SK-N-SH (cell line): ENCODE measurements around the gene CCDC88C. TPM values are rescaled to one million over a fixed set of nuclear protein-coding genes. Genes with fewer than 3 reads are reported as not detected.

Experiments
- CTCF ChIA-PET: fragments of 300-600, 350-600 bp; formaldehyde crosslinking; extraction: SDS; loops from one replicate; lab custom pipeline; 2021; lab: Yijun Ruan, JAX
- POLR2A ChIA-PET: fragments of 350-600 bp; sonication (Branson Sonifier 250); formaldehyde crosslinking; extraction: SDS; loops from one replicate; lab custom pipeline; 2020; ENCODE audit warnings: antibody characterized with exemption, inconsistent platforms; lab: Yijun Ruan, JAX
- DNase-seq: peaks from one replicate; pipeline ENCODE4 v3.0.0; 2012
- H2AFZ ChIP-seq: fragments of 200-600 bp; sonication (generic); 2 replicates; pipeline ENCODE4 v1.8.1; 2016; ENCODE audit warnings: antibody characterized with exemption, mild to moderate bottlenecking, low read depth
- H3F3A ChIP-seq: fragments of 200-600 bp; sonication (generic); replicated peaks from 2 replicates; pipeline ENCODE3; 2016; ENCODE audit warnings: antibody characterized with exemption, mild to moderate bottlenecking; ENCODE audit not compliant: insufficient read depth
- H3K27ac ChIP-seq, 2 experiments: fragments of 200-500 bp in 1 of 2; fragments of 200-600 bp in 1 of 2; sonication (Bioruptor generic) in 1 of 2; sonication (generic), shearing (Covaris generic) in 1 of 2; 2 replicates each; pipeline versions ENCODE4 v1.5.1 to v1.6.1; 2014 to 2016; ENCODE audit warnings: low read depth in 2 of 2, inconsistent platforms in 1 of 2, low read length in 1 of 2, mild to moderate bottlenecking in 1 of 2, mixed read lengths in 1 of 2
- H3K27me3 ChIP-seq: fragments of 200-600 bp; sonication (generic), shearing (Covaris generic); 2 replicates; pipeline ENCODE4 v1.6.1; 2016; ENCODE audit warnings: mixed run types; ENCODE audit not compliant: insufficient read depth
- H3K36me3 ChIP-seq, 2 experiments: fragments of 200-500 bp in 1 of 2; fragments of 200-600 bp in 1 of 2; sonication (Bioruptor generic) in 1 of 2; sonication (generic) in 1 of 2; replicated peaks in 1 of 2; 2 replicates each; pipeline versions ENCODE3 to v1.5.1; 2014 to 2016; ENCODE audit warnings: low read length in 1 of 2, mild to moderate bottlenecking in 1 of 2; ENCODE audit not compliant: insufficient read depth in 2 of 2, control insufficient read depth in 1 of 2
- H3K4me1 ChIP-seq, 2 experiments: fragments of 200-500 bp in 1 of 2; fragments of 200-600 bp in 1 of 2; sonication (Bioruptor generic) in 1 of 2; sonication (generic), shearing (Covaris generic) in 1 of 2; 2 replicates each; pipeline versions ENCODE4 v1.5.1 to v1.6.1; 2014 to 2016; ENCODE audit warnings: low read depth in 1 of 2, low read length in 1 of 2, mixed run types in 1 of 2; ENCODE audit not compliant: insufficient read depth in 2 of 2, control insufficient read depth in 1 of 2
- H3K4me2 ChIP-seq: fragments of 200-600 bp; sonication (generic), shearing (Covaris generic); 2 replicates; pipeline ENCODE4 v1.6.1; 2017; ENCODE audit warnings: mixed run types
- H3K4me3 ChIP-seq, 2 experiments: fragments of 200-500 bp in 1 of 2; fragments of 200-600 bp in 1 of 2; sonication (Bioruptor generic) in 1 of 2; sonication (generic), shearing (Covaris generic) in 1 of 2; 2 replicates each; pipeline versions ENCODE4 v1.5.1 to v1.8.1; 2014 to 2016; ENCODE audit warnings: low read depth in 2 of 2, inconsistent platforms in 1 of 2, low read length in 1 of 2, mild to moderate bottlenecking in 1 of 2, mixed read lengths in 1 of 2, moderate library complexity in 1 of 2
- H3K79me2 ChIP-seq: fragments of 200-600 bp; sonication (generic); 2 replicates; pipeline ENCODE4 v1.8.1; 2017; ENCODE audit warnings: mild to moderate bottlenecking; ENCODE audit not compliant: insufficient read depth
- H3K9ac ChIP-seq: fragments of 200-600 bp; sonication (generic); 2 replicates; pipeline ENCODE4 v1.6.1; 2017; ENCODE audit warnings: mixed run types
- H3K9me2 ChIP-seq: fragments of 200-600 bp; sonication (generic); 2 replicates; pipeline ENCODE4 v1.6.1; 2017; ENCODE audit warnings: mixed run types
- H3K9me3 ChIP-seq: fragments of 200-600 bp; sonication (generic); 2 replicates; pipeline ENCODE4 v1.6.1; 2017; ENCODE audit warnings: mixed run types, mild to moderate bottlenecking, moderate library complexity
- H4K20me1 ChIP-seq: fragments of 200-600 bp; sonication (generic); 2 replicates; pipeline ENCODE4 v1.6.1; 2017; ENCODE audit warnings: mild to moderate bottlenecking, mixed run types; ENCODE audit not compliant: insufficient read depth
- CHD2 ChIP-seq: fragments of 150-350 bp; IDR thresholded peaks from 2 replicates; pipeline ENCODE4 v1.6.1; 2018; ENCODE audit warnings: low read length; ENCODE audit not compliant: partially characterized antibody
- EZH2phosphoT487 ChIP-seq: fragments of 200-600 bp; sonication (generic); IDR thresholded peaks from 2 replicates; pipeline ENCODE4 v1.6.1; 2017; ENCODE audit warnings: low read depth, mixed run types, mild to moderate bottlenecking, antibody characterized with exemption, moderate library complexity, borderline replicate concordance
- FOXJ3 ChIP-seq: sonication (generic); formaldehyde crosslinking; IDR thresholded peaks from 2 replicates; pipeline ENCODE4 v1.5.1; 2020; ENCODE audit warnings: mild to moderate bottlenecking, missing genetic modification reagents
- GABPA ChIP-seq: IDR thresholded peaks from 2 replicates; pipeline ENCODE4 v1.4.0; 2012; ENCODE audit warnings: low read depth, mild to moderate bottlenecking
- GATA2 ChIP-seq: sonication (generic); formaldehyde crosslinking; IDR thresholded peaks from 2 replicates; pipeline ENCODE4 v1.5.0; 2020; ENCODE audit warnings: mild to moderate bottlenecking, missing genetic modification reagents
- IRF3 ChIP-seq: fragments of 150-350 bp; IDR thresholded peaks from 2 replicates; pipeline ENCODE4 v1.6.1; 2016; ENCODE audit warnings: mild to moderate bottlenecking, low read depth, low read length
- MEF2A ChIP-seq: IDR thresholded peaks from 2 replicates; pipeline ENCODE4 v1.4.0; 2012; ENCODE audit warnings: low read depth, borderline replicate concordance
- MXI1 ChIP-seq: IDR thresholded peaks from 2 replicates; pipeline ENCODE4 v1.6.1; 2012; ENCODE audit warnings: mild to moderate bottlenecking, low read depth, low read length, improper control_type of control experiment
- NFIC ChIP-seq: IDR thresholded peaks from 2 replicates; pipeline ENCODE4 v1.4.0; 2012; ENCODE audit warnings: borderline replicate concordance
- POLR2AphosphoS5 ChIP-seq: IDR thresholded peaks from 2 replicates; pipeline ENCODE4 v1.6.1; 2012; ENCODE audit warnings: low read depth, low read length
- TAF1 ChIP-seq: IDR thresholded peaks from 2 replicates; pipeline ENCODE4 v1.6.1; 2012; ENCODE audit warnings: low read depth, mild to moderate bottlenecking, low read length, moderate library complexity, borderline replicate concordance
- WGBS: methylation state at CpG from one replicate; pipeline ENCODE4 v1.1.6; 2017; ENCODE audit warnings: low lambda C conversion rate; 5-methylcytosine and 5-hydroxymethylcytosine counted together
- polyA plus RNA-seq, 3 experiments: library from polyadenylated mRNA; depleted of rRNA; stranded (reverse); fragments of >200 nt; gene quantifications; 2 replicates each; pipeline ENCODE4 v1.2.3, GENCODE V29; 2012
- TF ChIP-seq, protein P1 (sequence below): fragments of 150-350 bp; IDR thresholded peaks from 2 replicates; pipeline ENCODE4 v1.6.1; 2017; ENCODE audit warnings: antibody characterized with exemption, low read length, low read depth, borderline replicate concordance
- TF ChIP-seq, protein P2 (sequence below): IDR thresholded peaks from 2 replicates; pipeline ENCODE4 v1.4.0; 2012; ENCODE audit warnings: low read depth
- TF ChIP-seq, protein P3 (sequence below): IDR thresholded peaks from 2 replicates; pipeline ENCODE4 v1.4.0; 2012; ENCODE audit warnings: low read depth, borderline replicate concordance

Gene CCDC88C
- polyA plus RNA-seq, 1 of the 3 experiments (the other 2 are of a cell fraction) = 0.39 TPM

- no peaks in the 10 kb centered on the region for H3K9me3 ChIP-seq
- no peak overlapping the region for H3K4me3 ChIP-seq
- H3K4me1 ChIP-seq = no peaks in the 10 kb centered on the region
- ChIA-PET POLR2A (no interaction called here), CTCF (no interaction called here)
- no peaks in the 10 kb centered on the region; the same call in 1 of the 2 replicates for H4K20me1 ChIP-seq
- 94% methylated on average over 1 of the region's 1 CpG for WGBS
- no peak overlapping the region for H2AFZ ChIP-seq
- TF ChIP-seq EZH2phosphoT487 = no peak
- TF ChIP-seq MXI1 = no peak
- TF ChIP-seq, protein P1, sequence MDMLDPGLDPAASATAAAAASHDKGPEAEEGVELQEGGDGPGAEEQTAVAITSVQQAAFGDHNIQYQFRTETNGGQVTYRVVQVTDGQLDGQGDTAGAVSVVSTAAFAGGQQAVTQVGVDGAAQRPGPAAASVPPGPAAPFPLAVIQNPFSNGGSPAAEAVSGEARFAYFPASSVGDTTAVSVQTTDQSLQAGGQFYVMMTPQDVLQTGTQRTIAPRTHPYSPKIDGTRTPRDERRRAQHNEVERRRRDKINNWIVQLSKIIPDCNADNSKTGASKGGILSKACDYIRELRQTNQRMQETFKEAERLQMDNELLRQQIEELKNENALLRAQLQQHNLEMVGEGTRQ = no peak
- no peak for TF ChIP-seq GATA2 (CRISPR knock-in tag)
- no peaks in the 10 kb centered on the region for H3K79me2 ChIP-seq
- H3K36me3 ChIP-seq = peaks cover 43 to 66% of the 10 kb centered on the region in 2 experiments
- H3K27me3 ChIP-seq = no peaks in the 10 kb centered on the region
- H3K9me2 ChIP-seq = no peaks in the 10 kb centered on the region
- no peak overlapping the region for H3K4me2 ChIP-seq
- H3F3A ChIP-seq = peaks cover 23% of the 10 kb centered on the region
- H3K27ac ChIP-seq = no peak overlapping the region
- no peak overlapping the region for H3K9ac ChIP-seq
- no peak for DNase-seq
These were observed 38.7 kb upstream of the CCDC88C start for GRCh38 chr14:91456283-91456682.

DNA sequence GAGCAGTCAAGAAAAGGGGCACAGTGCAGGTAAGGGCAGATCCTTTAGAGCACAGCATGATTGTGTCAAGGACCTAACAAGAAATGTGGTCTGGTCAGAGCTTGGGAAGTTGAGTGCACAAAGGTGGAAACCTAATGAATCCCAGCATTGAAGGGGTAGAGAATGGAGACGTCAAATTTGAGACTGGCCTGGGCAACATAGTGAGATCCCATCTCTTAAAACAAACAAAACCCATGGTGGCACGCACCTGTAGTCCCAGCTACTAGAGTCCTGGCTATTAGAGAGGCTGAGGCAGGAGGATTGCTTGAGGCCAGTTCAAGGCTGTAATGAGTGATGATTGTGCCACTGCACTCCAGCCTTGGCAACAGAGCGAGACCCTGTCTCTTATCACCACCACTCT, 37.0 kb upstream of the CCDC88C start:
- DNase-seq = no peak
- Histone ChIP-seq H3K36me3 (peaks cover 34 to 50% of the 10 kb centered on the region in 2 experiments), H3K4me1 (no peaks in the 10 kb centered on the region), H2AFZ (no peak overlapping the region), H3K4me3 (no peak overlapping the region), H3K9me3 (no peaks in the 10 kb centered on the region), H3K9me2 (no peaks in the 10 kb centered on the region), H3K79me2 (no peaks in the 10 kb centered on the region), H3K4me2 (no peak overlapping the region), H3K27ac (no peak overlapping the region), H3F3A (peaks cover 23% of the 10 kb centered on the region), H3K9ac (no peak overlapping the region), H4K20me1 (no peaks in the 10 kb centered on the region; the same call in 1 of the 2 replicates), H3K27me3 (no peaks in the 10 kb centered on the region)
- ChIA-PET CTCF (interaction anchor here (1.2 to 1.5 kb wide), 3 partner anchors 9 to 36 kb away, joined by 3 to 5 read pairs (median 3); no protein-coding TSS in a partner anchor), POLR2A (no interaction called here)
- WGBS = 97% methylated on average over 3 of the region's 3 CpGs
- no peak for TF ChIP-seq GATA2 (CRISPR knock-in tag)

- no peak overlapping the region for H3K4me3 ChIP-seq
- H3K9me3 ChIP-seq = no peaks in the 10 kb centered on the region
- no peak overlapping the region for H3K27ac ChIP-seq
- H3K9me2 ChIP-seq = no peaks in the 10 kb centered on the region
- H3K4me1 ChIP-seq = no peaks in the 10 kb centered on the region
- no peaks in the 10 kb centered on the region for H3K27me3 ChIP-seq
- H3K9ac ChIP-seq = no peak overlapping the region
- DNase-seq = no peak
- H3K79me2 ChIP-seq = no peaks in the 10 kb centered on the region
- H3F3A ChIP-seq = peaks cover 23% of the 10 kb centered on the region
- H4K20me1 ChIP-seq = no peaks in the 10 kb centered on the region; the same call in 1 of the 2 replicates
- H3K36me3 ChIP-seq = peaks cover 34 to 48% of the 10 kb centered on the region in 2 experiments
- H2AFZ ChIP-seq = no peak overlapping the region
- CTCF ChIA-PET = interaction anchor here (0.9 to 1.5 kb wide), 4 partner anchors 9 to 131 kb away, joined by 3 to 5 read pairs (median 3); no protein-coding TSS in a partner anchor
- H3K4me2 ChIP-seq = no peak overlapping the region
- POLR2A ChIA-PET = no interaction called here
- TF ChIP-seq CHD2 (no peak), EZH2phosphoT487 (no peak), MEF2A (no peak), IRF3 (no peak), GABPA (no peak), POLR2AphosphoS5 (no peak; the same call in 1 of the 2 replicates), NFIC (no peak), TAF1 (no peak), FOXJ3 (CRISPR knock-in tag) (no peak)
- TF ChIP-seq, protein P2, sequence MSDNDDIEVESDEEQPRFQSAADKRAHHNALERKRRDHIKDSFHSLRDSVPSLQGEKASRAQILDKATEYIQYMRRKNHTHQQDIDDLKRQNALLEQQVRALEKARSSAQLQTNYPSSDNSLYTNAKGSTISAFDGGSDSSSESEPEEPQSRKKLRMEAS = no peak
- TF ChIP-seq, protein P3, sequence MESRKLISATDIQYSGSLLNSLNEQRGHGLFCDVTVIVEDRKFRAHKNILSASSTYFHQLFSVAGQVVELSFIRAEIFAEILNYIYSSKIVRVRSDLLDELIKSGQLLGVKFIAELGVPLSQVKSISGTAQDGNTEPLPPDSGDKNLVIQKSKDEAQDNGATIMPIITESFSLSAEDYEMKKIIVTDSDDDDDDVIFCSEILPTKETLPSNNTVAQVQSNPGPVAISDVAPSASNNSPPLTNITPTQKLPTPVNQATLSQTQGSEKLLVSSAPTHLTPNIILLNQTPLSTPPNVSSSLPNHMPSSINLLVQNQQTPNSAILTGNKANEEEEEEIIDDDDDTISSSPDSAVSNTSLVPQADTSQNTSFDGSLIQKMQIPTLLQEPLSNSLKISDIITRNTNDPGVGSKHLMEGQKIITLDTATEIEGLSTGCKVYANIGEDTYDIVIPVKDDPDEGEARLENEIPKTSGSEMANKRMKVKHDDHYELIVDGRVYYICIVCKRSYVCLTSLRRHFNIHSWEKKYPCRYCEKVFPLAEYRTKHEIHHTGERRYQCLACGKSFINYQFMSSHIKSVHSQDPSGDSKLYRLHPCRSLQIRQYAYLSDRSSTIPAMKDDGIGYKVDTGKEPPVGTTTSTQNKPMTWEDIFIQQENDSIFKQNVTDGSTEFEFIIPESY = no peak
These were observed 36.5 kb upstream of the CCDC88C start for GRCh38 chr14:91454155-91454554.
